Measurements from ENCODE around the gene VWA3A. TPM values are rescaled to one million over a fixed set of nuclear protein-coding genes. Genes with fewer than 3 reads are reported as not detected.
"Not testable (repeated sequence)": the region's sequence is repeated elsewhere in the genome, so short reads cannot be mapped to it uniquely, and the experiment has no call there.

Gene VWA3A
- total RNA-seq, 2 donors from 2014 or later, result not detected

DNA sequence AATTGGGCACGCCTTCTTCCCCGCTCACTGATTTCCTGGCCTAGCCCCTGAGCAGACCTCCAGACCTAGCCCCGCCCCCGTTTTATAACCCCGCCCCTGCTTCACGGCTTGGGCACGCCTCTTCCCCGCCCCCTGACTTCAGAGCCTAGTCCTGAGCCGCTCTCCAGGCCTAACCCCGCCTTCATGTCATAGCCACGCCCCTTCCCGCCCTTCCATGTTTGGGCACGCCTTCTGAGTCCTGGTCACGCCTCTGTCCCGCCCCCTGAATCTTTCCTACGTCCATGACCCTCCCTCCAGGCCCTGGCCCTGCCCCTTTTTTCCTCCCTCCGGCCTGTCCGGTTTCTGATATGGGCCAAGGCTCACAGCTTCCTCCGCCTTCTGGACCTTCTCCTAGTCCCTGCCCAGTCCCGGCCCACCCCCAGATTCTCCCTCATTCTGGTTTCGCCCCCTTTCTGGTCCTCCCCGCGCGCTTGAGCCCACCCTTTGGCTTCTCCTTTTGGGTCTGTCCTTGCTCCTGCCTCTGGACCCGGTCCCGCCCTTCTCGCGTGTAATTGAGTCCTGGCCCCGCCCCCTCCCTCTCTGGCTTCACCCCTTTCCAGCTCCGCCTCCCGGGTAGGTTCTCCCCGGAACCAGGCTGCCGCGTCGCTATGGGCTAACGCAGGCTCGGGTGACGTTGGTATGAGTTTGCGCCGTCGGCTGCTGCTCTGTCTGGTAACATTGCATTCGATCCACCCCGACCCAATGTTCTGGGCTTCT lies 98.6 kb downstream of the VWA3A start:
- intact Hi-C loops (cut with DNase I), result no loop called here
- DNase-seq (ENCODE audit: low spot score), result peak; percentile 100

DNA sequence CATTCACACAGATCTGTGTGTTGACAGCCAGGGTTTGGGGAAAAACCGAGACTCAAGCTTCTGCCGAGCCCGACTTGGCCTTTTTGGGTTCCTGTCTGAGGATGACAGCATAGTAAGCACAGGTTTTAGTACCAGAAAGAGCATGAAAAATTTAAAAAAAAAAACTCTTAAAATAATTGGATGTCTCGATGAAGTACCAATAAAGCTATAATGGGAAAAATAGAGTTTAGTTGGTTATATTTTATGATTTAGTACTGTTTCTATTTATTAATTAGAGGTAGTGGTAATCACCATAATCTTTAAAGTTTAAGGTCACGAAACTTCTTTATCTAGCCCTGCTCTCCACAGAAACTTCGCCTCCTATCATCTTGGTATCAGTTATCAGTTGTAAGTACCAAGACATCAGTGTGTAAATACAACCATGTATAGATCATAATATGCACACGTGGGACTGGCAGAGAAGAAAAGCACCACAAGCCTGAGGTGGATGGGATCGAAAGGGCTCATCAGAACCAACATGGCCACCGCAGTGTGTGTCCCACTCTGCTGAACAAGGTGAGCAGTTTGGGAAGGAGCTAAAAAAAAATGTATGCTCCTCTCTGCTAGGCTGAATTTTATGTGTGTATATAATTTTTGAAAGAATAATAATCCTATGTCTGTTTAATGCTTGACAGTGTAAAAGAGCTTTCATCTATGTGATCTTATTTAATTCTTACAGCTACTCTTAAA lies 99.4 kb downstream of the VWA3A start:
- no peak for DNase-seq (ENCODE audit: low spot score)
- intact Hi-C loops (cut with DNase I), result no loop called here

DNA sequence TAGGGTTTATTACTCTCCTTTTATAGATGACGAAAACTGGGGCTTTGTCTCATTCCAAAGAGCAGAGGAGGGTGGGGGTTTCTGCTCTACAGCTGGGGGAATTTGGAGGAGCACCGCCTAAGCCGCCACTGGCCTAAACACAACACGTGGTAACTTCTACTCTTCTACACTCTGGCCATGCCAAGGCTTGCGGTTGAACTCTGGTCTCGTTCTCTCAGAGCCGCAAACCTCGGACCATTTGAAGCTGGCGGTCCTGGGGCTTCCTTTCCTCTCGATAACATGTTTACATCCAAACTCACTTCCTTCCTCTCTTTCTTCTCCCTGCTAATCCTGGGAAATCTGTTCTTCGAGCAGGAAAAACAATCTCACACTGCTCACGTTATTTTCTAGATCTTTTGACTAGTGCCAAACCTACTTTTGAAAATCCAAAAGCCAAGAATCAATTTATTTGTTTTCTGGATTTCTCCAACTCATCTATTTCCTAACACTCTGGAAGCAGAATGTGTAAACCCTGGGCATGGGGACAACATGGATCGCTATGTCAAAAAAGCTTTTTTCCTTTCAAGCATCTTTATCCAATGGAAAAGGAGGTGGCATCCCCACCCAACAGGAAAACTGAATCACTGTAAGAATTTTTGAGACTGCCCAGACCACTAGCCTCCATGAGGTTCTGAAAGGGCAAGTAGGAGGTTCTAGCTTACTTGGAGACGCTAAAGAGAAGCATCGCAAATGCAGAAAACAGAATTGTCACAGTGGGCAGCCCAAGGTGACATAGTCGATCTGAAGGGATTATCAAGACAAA lies 100.1 kb downstream of the VWA3A start:
- peak; percentile 95 for DNase-seq (ENCODE audit: low spot score)
- intact Hi-C loops (cut with DNase I), result no loop called here

DNA sequence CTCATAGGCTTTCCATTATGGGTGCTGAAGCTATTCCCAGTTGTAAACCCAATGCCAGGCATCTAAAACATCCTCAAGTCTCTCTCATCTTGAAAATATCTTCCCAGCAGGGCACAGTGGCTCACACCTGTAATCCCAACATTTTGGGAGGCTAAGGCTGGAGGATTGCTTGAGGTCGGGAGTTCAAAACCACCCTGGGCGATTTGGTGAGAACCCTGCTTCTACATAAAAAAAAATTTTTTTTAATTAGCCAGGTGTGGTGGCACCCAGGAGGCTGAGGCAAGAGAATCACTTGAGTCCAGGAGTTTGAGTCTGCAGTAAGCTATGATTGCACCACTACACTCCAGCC lies 100.7 kb downstream of the VWA3A start:
- DNase-seq (ENCODE audit: low spot score), result no peak
- intact Hi-C loops (cut with DNase I), result no loop called here

DNA sequence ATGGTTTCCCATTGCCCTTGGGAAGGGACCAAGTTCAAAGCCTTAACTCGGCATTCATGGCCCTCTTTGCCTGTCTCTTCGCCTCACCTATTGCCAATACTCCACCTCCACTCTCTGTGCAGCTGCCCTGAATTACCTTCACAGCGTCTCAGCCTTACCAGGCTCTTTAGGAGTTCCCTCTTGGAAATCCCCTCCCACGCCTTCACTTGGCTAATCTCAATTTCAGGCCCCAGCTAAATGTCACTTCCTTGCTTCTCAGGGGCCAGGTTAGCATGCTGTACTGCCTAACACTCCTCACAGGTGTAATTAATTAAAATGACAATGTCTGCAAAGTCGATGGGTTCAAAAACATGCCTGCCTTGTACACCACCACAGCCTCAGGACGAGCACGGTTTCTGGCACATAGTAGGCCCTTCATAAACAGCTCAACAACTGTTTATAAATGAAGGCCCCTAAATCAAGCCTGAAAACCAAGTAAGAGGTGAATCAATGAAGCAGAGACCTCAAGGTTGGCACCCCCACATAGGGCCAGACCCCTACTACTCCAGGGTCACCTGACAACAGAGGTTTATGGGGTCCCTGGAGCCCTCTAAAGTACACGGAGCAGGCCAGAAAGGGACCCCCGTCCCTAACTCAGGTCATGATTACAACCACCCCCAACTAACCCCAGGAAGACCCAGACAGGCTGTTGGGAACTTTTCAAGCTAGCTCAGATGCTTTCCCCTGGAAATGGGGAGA lies 102.5 kb downstream of the VWA3A start:
- intact Hi-C loops (cut with DNase I), result no loop called here
- DNase-seq (ENCODE audit: low spot score), result no peak

DNA sequence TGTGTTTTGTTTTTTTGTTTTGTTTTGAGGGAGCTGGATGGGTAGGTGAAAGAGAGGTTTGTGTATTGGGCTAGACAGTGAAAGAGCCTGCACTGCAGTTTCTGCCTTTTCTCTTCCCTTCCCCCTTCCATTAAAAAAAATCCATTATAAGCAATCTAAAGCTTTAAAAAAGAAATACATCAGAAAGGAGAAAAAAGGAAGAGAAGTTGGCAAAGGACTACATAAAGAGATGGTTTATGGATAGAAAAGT lies 103.0 kb downstream of the VWA3A start:
- intact Hi-C loops (cut with DNase I), result no loop called here

DNA sequence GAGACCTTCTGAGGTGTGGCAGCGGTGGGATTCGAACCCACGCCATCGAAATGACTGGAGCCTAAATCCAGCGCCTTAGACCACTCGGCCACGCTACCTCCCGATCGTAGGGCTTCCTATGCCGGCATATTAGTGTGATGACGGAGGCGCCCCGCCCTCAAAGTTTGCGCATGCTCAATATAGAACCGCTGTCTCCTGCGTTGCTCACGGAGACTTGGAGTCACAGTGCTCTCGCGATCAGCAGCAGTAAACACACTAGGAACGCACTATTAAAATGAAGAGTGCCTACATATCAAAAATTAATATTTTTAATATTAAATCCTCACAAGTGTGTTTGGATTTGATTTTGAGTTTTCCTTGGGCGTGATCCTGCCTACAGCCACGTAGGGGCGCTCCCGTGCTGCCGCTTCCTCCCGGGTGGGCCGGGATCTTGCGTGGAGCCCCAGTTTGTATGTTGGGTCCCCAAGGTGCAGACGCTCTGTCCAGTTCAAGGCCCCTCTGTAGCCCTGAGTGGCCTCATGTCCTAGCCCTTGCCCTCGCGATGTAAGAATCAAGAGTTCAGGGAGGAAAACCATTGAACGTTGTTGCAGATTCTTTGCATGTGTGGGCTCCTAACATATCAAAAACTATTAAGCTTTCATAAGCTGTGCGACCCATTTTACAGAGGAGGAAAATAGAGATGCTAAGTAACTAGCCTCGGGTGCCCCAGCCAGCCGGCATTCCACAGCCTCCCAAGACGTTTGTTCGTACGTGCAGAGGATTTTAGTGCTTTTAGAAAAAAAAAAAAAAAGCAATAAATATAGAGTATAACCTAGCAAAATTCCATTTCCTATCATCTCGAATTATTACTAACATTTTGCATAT lies 103.6 kb downstream of the VWA3A start:
- intact Hi-C loops (cut with DNase I), result no loop called here
- DNase-seq (ENCODE audit: low spot score), result peak; percentile 96

More for the DNA sequence above, 103.0 kb downstream of the VWA3A start:
- no peak for DNase-seq (ENCODE audit: low spot score)

DNA sequence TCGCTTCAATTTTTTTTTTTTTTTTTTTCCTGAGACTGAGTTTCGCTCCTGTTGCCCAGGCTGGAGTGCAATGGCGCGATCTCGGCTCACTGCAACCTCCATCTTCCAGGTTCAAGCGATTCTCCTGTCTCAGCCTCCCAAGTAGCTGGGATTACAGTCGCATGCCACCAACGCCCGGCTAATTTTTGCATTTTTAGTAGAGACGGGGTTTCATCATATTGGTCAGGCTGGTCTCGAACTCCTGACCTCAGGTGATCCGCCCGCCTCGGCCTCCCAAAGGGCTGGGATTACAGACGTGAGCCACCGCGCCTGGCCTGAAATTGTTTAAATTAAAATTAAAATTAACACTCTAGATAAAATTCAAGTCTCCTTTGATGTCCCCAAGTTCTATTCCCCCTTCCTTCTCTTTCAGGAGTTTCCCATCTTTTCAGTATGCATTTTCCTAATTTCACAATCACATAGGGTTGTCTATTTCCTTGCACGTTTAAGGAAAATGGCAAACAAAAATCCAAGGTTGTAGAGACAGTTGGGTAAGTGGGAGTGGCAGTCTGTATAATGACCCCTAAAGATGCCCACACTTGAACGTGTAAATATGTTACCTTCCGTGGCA lies 104.3 kb downstream of the VWA3A start:
- DNase-seq (ENCODE audit: low spot score); intact Hi-C loops (cut with DNase I): not testable (repeated sequence)

DNA sequence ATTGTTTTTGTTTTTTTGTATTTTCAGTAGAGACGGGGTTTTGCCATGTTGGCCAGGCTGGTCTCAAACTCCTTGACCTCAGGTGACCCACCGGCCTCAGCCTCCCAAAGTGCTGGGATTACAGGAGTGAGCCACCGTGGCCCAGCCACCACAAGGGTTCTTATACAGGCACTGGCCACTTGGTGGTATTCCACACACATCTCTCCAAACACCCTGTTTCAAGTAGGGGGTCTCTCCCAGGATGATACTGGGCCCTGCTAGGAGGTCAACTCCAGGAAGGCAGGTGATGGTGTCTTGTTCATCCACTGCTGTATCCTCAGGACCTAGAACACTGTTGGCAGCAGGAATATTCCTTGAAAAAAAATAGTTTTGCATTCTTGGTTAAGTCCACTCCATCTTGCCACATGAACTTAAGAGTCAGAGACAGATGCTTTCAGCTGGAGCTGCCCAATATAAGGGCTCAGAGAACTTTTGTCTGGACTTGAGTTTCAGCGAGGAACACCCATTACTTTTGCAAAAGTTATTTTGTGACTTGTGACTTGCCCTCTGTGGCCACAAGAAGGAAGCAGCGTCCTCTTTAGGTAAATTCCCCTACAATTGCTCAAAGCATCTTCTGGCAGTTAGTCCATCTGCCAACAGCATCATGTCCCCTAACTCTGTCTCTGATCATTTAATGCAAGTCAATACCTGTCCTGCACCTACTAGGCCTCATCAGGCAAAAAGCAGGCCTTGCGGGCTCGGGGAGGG lies 106.4 kb downstream of the VWA3A start:
- intact Hi-C loops (cut with DNase I), result loop anchor here in 1 of 2 donors (2.0 kb wide), 1 partner anchor 98 kb away; the partner anchor contains the start of gene POLR3E
- DNase-seq (ENCODE audit: low spot score), result no peak

DNA sequence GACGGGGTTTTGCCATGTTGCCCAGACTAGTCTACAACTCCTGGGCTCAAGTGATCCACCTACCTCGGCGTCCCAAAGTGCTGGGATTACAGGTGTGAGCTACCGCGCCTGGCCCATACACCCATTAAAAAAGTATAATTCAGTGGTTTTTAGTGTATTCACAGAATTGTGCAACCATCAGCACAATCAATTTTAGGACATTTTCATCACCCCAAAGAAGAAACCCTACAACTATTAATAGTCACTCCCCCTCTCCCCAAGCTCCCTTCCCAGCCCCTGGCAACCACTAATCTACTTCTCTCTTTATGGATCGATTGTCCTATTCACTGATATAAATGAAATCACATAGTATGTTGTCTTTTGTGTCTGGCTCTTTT lies 109.9 kb downstream of the VWA3A start:
- intact Hi-C loops (cut with DNase I), result no loop called here

DNA sequence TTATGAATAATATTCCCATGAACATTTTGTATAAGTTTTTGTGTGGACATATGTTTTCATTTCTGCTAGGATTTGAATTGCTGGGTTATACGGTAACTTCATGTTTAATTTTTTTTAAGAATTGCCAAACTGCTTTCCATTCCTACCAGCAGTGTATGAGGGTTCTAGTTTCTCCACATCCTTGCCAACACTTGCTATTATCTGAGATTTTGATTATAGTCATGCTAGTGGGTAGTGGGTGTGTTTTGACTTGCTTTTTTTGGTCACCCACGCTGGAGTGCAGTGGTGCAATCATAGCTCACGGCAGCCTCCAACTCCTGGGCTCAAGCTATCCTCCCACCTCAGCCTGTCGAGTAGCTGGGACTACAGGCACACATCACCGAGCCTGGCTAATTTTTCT lies 110.8 kb downstream of the VWA3A start:
- DNase-seq (ENCODE audit: low spot score), result no peak
- intact Hi-C loops (cut with DNase I), result no loop called here

More for the DNA sequence above, 109.9 kb downstream of the VWA3A start:
- no peak for DNase-seq (ENCODE audit: low spot score)

DNA sequence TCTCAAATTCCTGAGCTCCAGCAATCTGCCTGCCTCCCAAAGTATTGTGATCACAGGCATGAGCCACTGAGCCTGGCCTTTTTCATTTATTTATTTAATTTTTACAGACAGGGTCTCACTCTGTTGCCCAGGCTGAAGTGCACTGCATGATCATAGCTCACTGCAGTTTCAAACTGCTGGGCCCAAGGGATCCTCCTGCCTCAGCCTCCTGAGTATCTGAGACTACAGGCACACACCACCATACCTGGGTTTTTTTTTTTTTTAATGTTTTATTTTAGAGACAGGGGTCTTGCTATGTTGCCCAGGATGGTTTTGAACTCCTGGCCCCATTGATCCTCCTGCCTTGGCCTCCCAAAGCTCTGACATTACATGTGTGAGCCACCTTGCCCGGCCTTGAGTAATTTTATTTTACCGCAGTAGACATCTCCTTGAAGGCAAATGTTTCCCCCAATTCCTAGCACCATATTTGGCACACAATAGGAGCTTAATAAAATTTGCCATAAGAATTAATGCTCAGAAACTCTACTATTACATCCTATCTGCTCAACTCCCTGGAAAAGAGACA lies 111.8 kb downstream of the VWA3A start:
- intact Hi-C loops (cut with DNase I), result no loop called here
- DNase-seq (ENCODE audit: low spot score), result no peak

DNA sequence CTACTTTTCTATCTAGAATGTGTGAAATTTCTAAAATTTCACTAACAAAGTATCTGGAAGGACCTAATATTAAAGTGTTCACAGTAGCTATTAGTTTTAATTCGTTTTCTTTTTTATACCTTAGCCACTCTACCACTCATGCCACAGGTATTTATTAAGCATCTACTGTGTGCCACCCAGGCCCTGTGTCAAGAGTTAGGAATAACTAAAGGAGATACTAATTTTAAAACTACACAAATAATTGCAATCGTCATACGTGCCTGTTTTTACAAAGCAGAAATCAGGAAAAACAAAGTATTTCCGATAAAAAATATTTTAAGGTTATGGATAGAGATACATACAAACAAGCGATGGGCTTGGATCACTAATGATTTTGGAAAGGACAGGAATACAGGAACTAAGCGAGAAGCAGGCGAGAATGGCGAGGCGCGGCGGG lies 113.3 kb downstream of the VWA3A start:
- no peak for DNase-seq (ENCODE audit: low spot score)
- intact Hi-C loops (cut with DNase I), result loop anchor here in 1 of 2 donors (5.0 kb wide), 1 partner anchor 87 kb away; no protein-coding TSS in a partner anchor

DNA sequence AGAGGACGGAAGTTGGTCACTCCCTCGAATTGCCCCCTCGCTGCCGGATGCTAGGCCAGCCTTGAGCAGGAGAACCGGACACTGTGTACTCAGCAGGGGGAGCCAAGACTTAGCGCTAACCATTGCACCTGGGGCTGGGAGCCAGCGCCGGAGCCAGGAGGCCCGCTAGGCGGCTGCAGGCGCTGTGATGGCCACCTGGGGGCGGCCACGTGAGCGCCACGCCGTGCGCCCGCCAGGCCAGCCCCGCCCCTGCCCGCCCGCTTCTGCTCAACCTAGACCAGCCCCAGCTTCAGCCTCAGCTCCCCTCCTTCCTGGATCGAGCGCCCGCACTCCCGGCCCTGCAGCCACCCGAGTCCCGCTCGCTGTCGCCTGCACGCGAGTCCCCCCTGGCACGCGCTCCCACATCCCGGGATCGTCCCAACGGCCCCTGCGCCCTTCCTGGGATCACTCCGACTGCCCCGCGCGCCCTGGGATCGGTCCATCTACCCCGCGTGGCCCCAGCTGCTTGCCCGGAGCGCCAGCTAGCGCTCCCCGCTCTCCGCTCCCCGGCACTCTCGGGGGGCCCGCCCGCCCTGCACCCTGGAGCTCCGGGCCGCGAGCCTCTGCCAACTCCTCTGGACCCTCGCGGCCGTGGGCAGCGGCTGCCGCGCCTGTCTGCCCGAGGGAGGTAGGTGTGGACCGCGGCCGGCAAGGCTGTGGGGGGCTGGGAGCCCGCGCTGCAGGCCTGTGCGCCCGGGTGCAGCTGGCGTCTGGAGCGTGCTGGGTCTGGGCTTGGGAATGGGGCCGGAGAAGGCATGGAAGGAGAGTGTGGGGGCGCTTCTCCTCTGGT lies 113.9 kb downstream of the VWA3A start, which contains the start of gene EEF2K:
Gene EEF2K (plus strand): TSS at position 266 of the 829 bp plus-strand sequence. CDS start 19,452 bp downstream, outside the sequence.
- intact Hi-C loops (cut with DNase I), result loop anchor here in 1 of 2 donors (5.0 kb wide), 1 partner anchor 86 kb away; no protein-coding TSS in a partner anchor
- DNase-seq (ENCODE audit: low spot score), result peak; percentile 97

Measured in posterior vena cava (tissue), 2 donors.